ENCODE results near the gene DMBX1. TPM values are rescaled to one million over a fixed set of nuclear protein-coding genes. Genes with fewer than 3 reads are reported as not detected.

The DMBX1 gene
- total RNA-seq, 1 experiment from 2014 or later, result 2.3 TPM

GRCh38 chr1:46479744-46480350 is 9.8 kb upstream of the DMBX1 start:
- Histone ChIP-seq H3K27me3 (ENCODE audit: insufficient read depth, low read length) (peaks cover 3% of the 10 kb centered on the region), H3K9ac (ENCODE audit: extremely low read depth, insufficient read length, low read length) (no peak overlapping the region), H2AFZ (ENCODE audit: low read length) (no peak overlapping the region), H3K4me2 (ENCODE audit: insufficient read depth, insufficient read length, low read length) (no peak overlapping the region), H3K79me1 (ENCODE audit: insufficient read depth, low read depth, low read length, poor library complexity, severe bottlenecking) (no peaks in the 10 kb centered on the region), H3K23me2 (ENCODE audit: insufficient read length, low read depth, low read length, poor library complexity, severe bottlenecking) (no peaks in the 10 kb centered on the region), H3K4me1 (ENCODE audit: insufficient read depth, low read length) (no peaks in the 10 kb centered on the region; the same call in 1 of the 2 replicates), H4K5ac (ENCODE audit: insufficient read length, low read depth, low read length) (no peak overlapping the region), H4K8ac (replicated peaks; ENCODE audit: insufficient read length, low read depth, low read length) (no peak overlapping the region), H3K14ac (ENCODE audit: insufficient read depth, low read length) (no peak overlapping the region), H3K56ac (ENCODE audit: insufficient read length, low read depth, low read length) (no peak overlapping the region), H4K20me1 (ENCODE audit: control insufficient read depth, insufficient read depth, insufficient read length) (peaks cover 2% of the 10 kb centered on the region), H4K91ac (ENCODE audit: insufficient read length, low read depth, low read length) (no peak overlapping the region), H2BK15ac (ENCODE audit: low read depth, low read length) (no peak overlapping the region), H2BK5ac (ENCODE audit: insufficient read length, low read length) (no peak overlapping the region), H3K23ac (ENCODE audit: insufficient read length, low read depth, low read length) (no peak overlapping the region), H3K9me3 (ENCODE audit: control insufficient read depth, low read depth, low read length) (no peaks in the 10 kb centered on the region), H3T11ph (ENCODE audit: low read length) (no peak overlapping the region), H2BK12ac (ENCODE audit: insufficient read length, low read depth, low read length) (no peak overlapping the region), H2BK120ac (ENCODE audit: low read depth, low read length, poor library complexity, severe bottlenecking) (no peak overlapping the region), H3K27ac (ENCODE audit: insufficient read length, low read depth, low read length) (no peak overlapping the region), H3K4ac (ENCODE audit: low read depth, low read length) (no peak overlapping the region), H2BK20ac (ENCODE audit: low read depth, low read length, poor library complexity, severe bottlenecking) (no peak overlapping the region), H3K79me2 (ENCODE audit: insufficient read depth, low read length) (no peaks in the 10 kb centered on the region), H2AK5ac (ENCODE audit: insufficient read length, low read length) (no peak overlapping the region), H3K18ac (ENCODE audit: insufficient read length, low read depth, low read length) (no peak overlapping the region)
- no CpG with 5 or more reads among the region's 17 CpGs for WGBS (ENCODE audit: extremely low coverage, insufficient read length, low lambda C conversion rate)
- H3K4me3 Mint-ChIP-seq, result peak overlapping the region in 1 of 2 experiments; percentile 42; a peak in 1 of 5 replicates
- no peaks in the 10 kb centered on the region; a peak in 1 of 5 replicates for H3K9me3 Mint-ChIP-seq
- H3K4me1 Mint-ChIP-seq, result peaks cover 29 to 43% of the 10 kb centered on the region in 2 experiments
- H3K27me3 Mint-ChIP-seq (ENCODE audit: low read depth), result peaks cover 98% of the 10 kb centered on the region
- no peak for DNase-seq
- H3K36me3 Mint-ChIP-seq (ENCODE audit: insufficient read depth in 1 of 3, low read depth in 3 of 3), result no peaks in the 10 kb centered on the region
- no peak overlapping the region for H3K27ac Mint-ChIP-seq
- TF ChIP-seq CTCF (conservative IDR thresholded peaks at IDR 0.05), result no peak
